ENCODE results near the gene PCP2. TPM values are rescaled to one million over a fixed set of nuclear protein-coding genes. Genes with fewer than 3 reads are reported as not detected.
A peak's percentile ranks its signal among the peaks of the same experiment; 100 is the strongest.

Gene PCP2
- total and polyA plus RNA-seq, 5 donors from 2014 or later = 0.44 to 2.4 (median 0.86) TPM; not detected in 2

- DNase-seq (no peak), ATAC-seq (ENCODE audit: low read depth in 2 of 2) (no peak)
- no peaks in the 10 kb centered on the region for H3K9me3 ChIP-seq (ENCODE audit: control insufficient read depth in 2 of 2, low read length in 2 of 2)
- peaks cover 4% of the 10 kb centered on the region for H3K27me3 Mint-ChIP-seq
- no peak overlapping the region for H3K27ac ChIP-seq (ENCODE audit: insufficient read depth, low read length, poor library complexity, severe bottlenecking)
- peaks cover 0 to 5% (median 0%) of the 10 kb centered on the region in 4 donors for H3K4me1 Mint-ChIP-seq
- H3K9me3 Mint-ChIP-seq = no peaks in the 10 kb centered on the region
- H3K4me1 ChIP-seq (ENCODE audit: control insufficient read depth, insufficient read depth, low read length, poor library complexity, severe bottlenecking) = no peaks in the 10 kb centered on the region
- H3K27ac Mint-ChIP-seq = peak overlapping the region in 1 of 3 donors; percentile 20
- no peaks in the 10 kb centered on the region for H3K27me3 ChIP-seq (ENCODE audit: control insufficient read depth, insufficient read depth, low read length)
- peak overlapping the region in 2 of 4 donors; percentile 33 to 49 for H3K4me3 Mint-ChIP-seq
- no peak overlapping the region for H3K4me3 ChIP-seq (ENCODE audit: low read depth, low read length)
- peaks cover 23% of the 10 kb centered on the region for H3K36me3 Mint-ChIP-seq
- peaks cover 34% of the 10 kb centered on the region for H3K36me3 ChIP-seq (ENCODE audit: control insufficient read depth, insufficient read depth, low read length)
Measured at GRCh38 chr19:7618771-7619510, 14.6 kb downstream of the PCP2 start.

- H3K9me3 Mint-ChIP-seq = no peaks in the 10 kb centered on the region
- Histone ChIP-seq H3K27me3 (ENCODE audit: control insufficient read depth, insufficient read depth, low read length) (no peaks in the 10 kb centered on the region), H3K36me3 (ENCODE audit: control insufficient read depth, insufficient read depth, low read length) (peaks cover 33% of the 10 kb centered on the region), H3K4me3 (ENCODE audit: low read depth, low read length) (no peak overlapping the region), H3K4me1 (ENCODE audit: control insufficient read depth, insufficient read depth, low read length, poor library complexity, severe bottlenecking) (no peaks in the 10 kb centered on the region), H3K9me3 (ENCODE audit: control insufficient read depth in 2 of 2, low read length in 2 of 2) (no peaks in the 10 kb centered on the region), H3K27ac (ENCODE audit: insufficient read depth, low read length, poor library complexity, severe bottlenecking) (no peak overlapping the region)
- peaks cover 23% of the 10 kb centered on the region for H3K36me3 Mint-ChIP-seq
- H3K4me3 Mint-ChIP-seq = peak overlapping the region in 1 of 4 donors; percentile 49
- DNase-seq (no peak), ATAC-seq (ENCODE audit: low read depth in 2 of 2) (no peak)
- peaks cover 4% of the 10 kb centered on the region for H3K27me3 Mint-ChIP-seq
- peaks cover 0 to 5% (median 0%) of the 10 kb centered on the region in 4 donors for H3K4me1 Mint-ChIP-seq
- peak overlapping the region in 1 of 3 donors; percentile 20 for H3K27ac Mint-ChIP-seq
Measured at GRCh38 chr19:7618348-7618747, 15.2 kb downstream of the PCP2 start.

GRCh38 chr19:7617735-7618134, 15.8 kb downstream of the PCP2 start:
- peaks cover 29% of the 10 kb centered on the region for H3K36me3 ChIP-seq (ENCODE audit: control insufficient read depth, insufficient read depth, low read length)
- H3K27ac Mint-ChIP-seq = no peak overlapping the region
- peaks cover 0 to 5% (median 0%) of the 10 kb centered on the region in 4 donors for H3K4me1 Mint-ChIP-seq
- no peaks in the 10 kb centered on the region for H3K9me3 ChIP-seq (ENCODE audit: control insufficient read depth in 2 of 2, low read length in 2 of 2)
- H3K36me3 Mint-ChIP-seq = peaks cover 17% of the 10 kb centered on the region
- no peaks in the 10 kb centered on the region for H3K9me3 Mint-ChIP-seq
- H3K4me1 ChIP-seq (ENCODE audit: control insufficient read depth, insufficient read depth, low read length, poor library complexity, severe bottlenecking) = no peaks in the 10 kb centered on the region
- no peaks in the 10 kb centered on the region for H3K27me3 ChIP-seq (ENCODE audit: control insufficient read depth, insufficient read depth, low read length)
- H3K4me3 Mint-ChIP-seq = no peak overlapping the region
- no peak for ATAC-seq (ENCODE audit: low read depth in 2 of 2)
- DNase-seq = no peak
- H3K4me3 ChIP-seq (ENCODE audit: low read depth, low read length) = no peak overlapping the region
- H3K27ac ChIP-seq (ENCODE audit: insufficient read depth, low read length, poor library complexity, severe bottlenecking) = no peak overlapping the region
- H3K27me3 Mint-ChIP-seq = peaks cover 4% of the 10 kb centered on the region

GRCh38 chr19:7617172-7617571, 16.3 kb downstream of the PCP2 start:
- no peaks in the 10 kb centered on the region for H3K9me3 Mint-ChIP-seq
- no peaks in the 10 kb centered on the region for H3K27me3 ChIP-seq (ENCODE audit: control insufficient read depth, insufficient read depth, low read length)
- peaks cover 16% of the 10 kb centered on the region for H3K36me3 Mint-ChIP-seq
- H3K4me1 Mint-ChIP-seq = peaks cover 0 to 5% (median 0%) of the 10 kb centered on the region in 4 donors
- H3K4me3 ChIP-seq (ENCODE audit: low read depth, low read length) = no peak overlapping the region
- no peaks in the 10 kb centered on the region for H3K9me3 ChIP-seq (ENCODE audit: control insufficient read depth in 2 of 2, low read length in 2 of 2)
- no peak for ATAC-seq (ENCODE audit: low read depth in 2 of 2)
- DNase-seq = no peak
- H3K27ac Mint-ChIP-seq = peak overlapping the region in 1 of 3 donors; percentile 66
- peak overlapping the region in 1 of 4 donors; percentile 47 for H3K4me3 Mint-ChIP-seq
- peaks cover 4% of the 10 kb centered on the region for H3K27me3 Mint-ChIP-seq
- H3K4me1 ChIP-seq (ENCODE audit: control insufficient read depth, insufficient read depth, low read length, poor library complexity, severe bottlenecking) = no peaks in the 10 kb centered on the region
- H3K27ac ChIP-seq (ENCODE audit: insufficient read depth, low read length, poor library complexity, severe bottlenecking) = no peak overlapping the region
- peaks cover 23% of the 10 kb centered on the region for H3K36me3 ChIP-seq (ENCODE audit: control insufficient read depth, insufficient read depth, low read length)

- Mint-ChIP-seq H3K4me1 (peaks cover 0 to 5% (median 0%) of the 10 kb centered on the region in 4 donors), H3K27me3 (peaks cover 4% of the 10 kb centered on the region), H3K4me3 (no peak overlapping the region), H3K9me3 (no peaks in the 10 kb centered on the region), H3K36me3 (peaks cover 8% of the 10 kb centered on the region), H3K27ac (no peak overlapping the region)
- no peak for ATAC-seq (ENCODE audit: low read depth in 2 of 2)
- no peaks in the 10 kb centered on the region for H3K9me3 ChIP-seq (ENCODE audit: control insufficient read depth in 2 of 2, low read length in 2 of 2)
- no peak overlapping the region for H3K27ac ChIP-seq (ENCODE audit: insufficient read depth, low read length, poor library complexity, severe bottlenecking)
- H3K4me3 ChIP-seq (ENCODE audit: low read depth, low read length) = no peak overlapping the region
- H3K36me3 ChIP-seq (ENCODE audit: control insufficient read depth, insufficient read depth, low read length) = peaks cover 8% of the 10 kb centered on the region
- H3K27me3 ChIP-seq (ENCODE audit: control insufficient read depth, insufficient read depth, low read length) = no peaks in the 10 kb centered on the region
- no peaks in the 10 kb centered on the region for H3K4me1 ChIP-seq (ENCODE audit: control insufficient read depth, insufficient read depth, low read length, poor library complexity, severe bottlenecking)
- DNase-seq = no peak
Measured at GRCh38 chr19:7614859-7615741, 18.4 kb downstream of the PCP2 start.

GRCh38 chr19:7612282-7613274, 20.9 kb downstream of the PCP2 start:
- Histone ChIP-seq H3K27ac (ENCODE audit: insufficient read depth, low read length, poor library complexity, severe bottlenecking) (no peak overlapping the region), H3K9me3 (ENCODE audit: control insufficient read depth in 2 of 2, low read length in 2 of 2) (no peaks in the 10 kb centered on the region), H3K36me3 (ENCODE audit: control insufficient read depth, insufficient read depth, low read length) (no peaks in the 10 kb centered on the region), H3K27me3 (ENCODE audit: control insufficient read depth, insufficient read depth, low read length) (no peaks in the 10 kb centered on the region), H3K4me1 (ENCODE audit: control insufficient read depth, insufficient read depth, low read length, poor library complexity, severe bottlenecking) (no peaks in the 10 kb centered on the region), H3K4me3 (ENCODE audit: low read depth, low read length) (no peak overlapping the region)
- Mint-ChIP-seq H3K27ac (no peak overlapping the region), H3K9me3 (no peaks in the 10 kb centered on the region), H3K4me1 (no peaks in the 10 kb centered on the region), H3K4me3 (no peak overlapping the region), H3K27me3 (no peaks in the 10 kb centered on the region), H3K36me3 (no peaks in the 10 kb centered on the region)
- ATAC-seq (ENCODE audit: low read depth in 2 of 2) = no peak
- no peak for DNase-seq

Measured in CD4-positive, CD25-positive, alpha-beta regulatory T cell (primary cell).